CD14-positive monocyte (primary cell): ENCODE data around the gene CTSE. TPM values are rescaled to one million over a fixed set of nuclear protein-coding genes. Genes with fewer than 3 reads are reported as not detected.

Experiments
- DNase-seq, 3 donors: peaks; one replicate each; pipeline ENCODE4 v3.0.0-alpha.2; 2011 to 2022
- H2AFZ ChIP-seq: 2 replicates; pipeline ENCODE4 v1.6.0; 2012; ENCODE audit warnings: mild to moderate bottlenecking, low read depth, low read length, inconsistent platforms; ENCODE audit not compliant: insufficient read depth, poor library complexity, severe bottlenecking
- H3K27ac ChIP-seq, 2 donors: 1 replicate in 1 of 2; 2 replicates in 1 of 2; pipeline ENCODE4 v1.5.1; 2012 to 2013; ENCODE audit warnings: low read length in 2 of 2, control low read depth in 1 of 2, inconsistent platforms in 1 of 2, low read depth in 1 of 2, mild to moderate bottlenecking in 1 of 2
- H3K27me3 ChIP-seq, 2 donors: one replicate each; pipeline versions ENCODE4 v1.6.0 to v1.6.1; 2011 to 2013; ENCODE audit warnings: low read length in 2 of 2; ENCODE audit not compliant: control insufficient read depth in 2 of 2, insufficient read depth in 2 of 2
- H3K36me3 ChIP-seq, 2 donors: replicated peaks in 1 of 2; 1 replicate in 1 of 2; 2 replicates in 1 of 2; pipeline versions ENCODE4 v1.5.1 to v1.6.1; 2012 to 2013; ENCODE audit warnings: low read length in 2 of 2, control low read depth in 1 of 2, inconsistent platforms in 1 of 2, mild to moderate bottlenecking in 1 of 2; ENCODE audit not compliant: insufficient read depth in 2 of 2, control insufficient read depth in 1 of 2
- H3K4me1 ChIP-seq, 2 donors: 1 replicate in 1 of 2; 2 replicates in 1 of 2; pipeline versions ENCODE4 v1.5.1 to v1.6.1; 2012 to 2013; ENCODE audit warnings: low read length in 2 of 2, control low read depth in 1 of 2, inconsistent platforms in 1 of 2, mild to moderate bottlenecking in 1 of 2, moderate library complexity in 1 of 2; ENCODE audit not compliant: insufficient read depth in 2 of 2, control insufficient read depth in 1 of 2
- H3K4me2 ChIP-seq: replicated peaks from 2 replicates; pipeline ENCODE3; 2012; ENCODE audit warnings: low read length, moderate library complexity, mild to moderate bottlenecking; ENCODE audit not compliant: poor library complexity, severe bottlenecking; ENCODE audit errors: extremely low read depth
- H3K4me3 ChIP-seq, 3 experiments: fragments of 200-600 bp in 1 of 3; sonication (generic) in 1 of 3; replicated peaks in 1 of 3; 1 replicate in 2 of 3; 2 replicates in 1 of 3; pipeline ENCODE4 v1.5.1; 2011 to 2013; ENCODE audit warnings: low read length in 3 of 3, mild to moderate bottlenecking in 3 of 3, control low read depth in 2 of 3, low read depth in 2 of 3, inconsistent platforms in 1 of 3, moderate library complexity in 1 of 3
- H3K79me2 ChIP-seq: 2 replicates; pipeline ENCODE4 v1.6.0; 2012; ENCODE audit warnings: mild to moderate bottlenecking, control low read depth, inconsistent platforms, low read length, moderate library complexity; ENCODE audit not compliant: insufficient read depth
- H3K9ac ChIP-seq: 2 replicates; pipeline ENCODE4 v1.6.0; 2017; ENCODE audit warnings: low read length, mild to moderate bottlenecking; ENCODE audit not compliant: insufficient read depth, poor library complexity, severe bottlenecking
- H3K9me3 ChIP-seq, 2 donors: replicated peaks in 1 of 2; 1 replicate in 1 of 2; 2 replicates in 1 of 2; pipeline versions ENCODE4 v1.5.1 to v1.6.1; 2012 to 2013; ENCODE audit warnings: low read length in 2 of 2, control low read depth in 1 of 2; ENCODE audit not compliant: control insufficient read depth in 1 of 2, insufficient read depth in 1 of 2
- H4K20me1 ChIP-seq: 2 replicates; pipeline ENCODE4 v1.6.0; 2012; ENCODE audit warnings: mild to moderate bottlenecking, low read length, control low read depth, moderate library complexity; ENCODE audit not compliant: insufficient read depth
- H3K27ac Mint-ChIP-seq, 7 donors: one replicate each; pipeline ENCODE4 v1.8.0; 2020; ENCODE audit warnings: mild to moderate bottlenecking in 7 of 7, mixed read lengths in 7 of 7, moderate library complexity in 6 of 7, inconsistent platforms in 2 of 7
- H3K27me3 Mint-ChIP-seq, 3 donors: one replicate each; pipeline ENCODE4 v1.8.0; 2021 to 2022; ENCODE audit warnings: low read depth in 3 of 3, mild to moderate bottlenecking in 3 of 3, mixed read lengths in 3 of 3, moderate library complexity in 3 of 3, inconsistent platforms in 1 of 3
- H3K36me3 Mint-ChIP-seq, 2 donors: one replicate each; pipeline ENCODE4 v1.8.0; 2020; ENCODE audit warnings: mixed read lengths in 2 of 2, inconsistent platforms in 1 of 2, mild to moderate bottlenecking in 1 of 2
- H3K4me1 Mint-ChIP-seq: one replicate; pipeline ENCODE4 v1.8.0; 2020; ENCODE audit warnings: mild to moderate bottlenecking, mixed read lengths
- H3K4me3 Mint-ChIP-seq, 2 donors: one replicate each; pipeline ENCODE4 v1.8.0; 2020; ENCODE audit warnings: mild to moderate bottlenecking in 2 of 2, mixed read lengths in 2 of 2, moderate library complexity in 1 of 2
- H3K9me3 Mint-ChIP-seq, 7 donors: one replicate each; pipeline ENCODE4 v1.8.0; 2020 to 2022; ENCODE audit warnings: mixed read lengths in 7 of 7, mild to moderate bottlenecking in 6 of 7, moderate library complexity in 6 of 7, inconsistent platforms in 2 of 7
- WGBS: methylation state at CpG from one replicate; pipeline ENCODE4 v1.1.5; 2013; ENCODE audit warnings: missing lambda C conversion rate; ENCODE audit not compliant: insufficient coverage; 5-methylcytosine and 5-hydroxymethylcytosine counted together
- intact Hi-C, 2 donors: fragments of 100-400 bp; cut with micrococcal nuclease; formaldehyde crosslinking; loops; one replicate each; pipeline versions ENCODE4 v1.15.0 to v1.15.1; 2023
- polyA plus RNA-seq, 3 donors: library from polyadenylated mRNA; depleted of rRNA in 1 of 3; unstranded in 2 of 3; stranded (reverse) in 1 of 3; fragments of 300-500 nt in 2 of 3; fragments of >200 nt in 1 of 3; fragmentation: Illumina TruSeq in 2 of 3; gene quantifications; 1 replicate in 2 of 3; 2 replicates in 1 of 3; pipeline ENCODE4 v1.2.3, GENCODE V29; 2012 to 2021
- TF ChIP-seq, protein P1 (sequence below): fragments of 200-600 bp; IDR thresholded peaks from one replicate; pipeline ENCODE4 v1.8.0; 2022; ENCODE audit warnings: antibody characterized with exemption, mild to moderate bottlenecking

CTSE gene
- polyA plus RNA-seq, 3 donors, result not detected

DNA sequence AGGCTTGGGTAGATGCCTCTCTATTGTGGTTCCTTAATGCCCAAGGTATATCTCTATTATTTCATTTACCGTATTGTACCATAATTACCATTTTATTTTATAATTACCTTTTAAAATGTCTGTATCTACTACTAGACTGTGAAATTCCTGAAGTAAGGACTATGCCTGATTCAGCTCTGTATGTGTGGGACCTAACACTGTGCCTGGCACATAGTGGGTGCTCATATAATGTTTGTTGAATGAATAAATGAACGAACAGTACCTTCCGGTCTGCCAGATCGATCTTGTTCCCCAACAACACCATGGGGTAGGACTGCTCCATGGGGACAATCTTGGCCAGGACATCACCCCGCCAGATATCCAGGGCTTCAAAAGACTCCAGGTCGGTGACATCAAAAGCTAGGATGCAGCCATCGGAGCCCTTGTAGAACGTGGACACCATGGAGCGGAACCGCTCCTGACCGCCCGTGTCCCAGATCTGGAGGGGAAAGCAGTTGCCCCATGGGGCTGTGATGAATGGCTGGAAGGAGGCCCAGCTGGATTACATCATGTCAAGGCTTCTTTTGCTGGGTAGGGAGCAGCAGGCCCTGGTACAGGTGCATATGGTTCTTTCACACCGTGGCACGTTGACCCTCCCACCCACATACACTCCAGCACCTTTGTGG, 31.3 kb downstream of the CTSE start:
- TF ChIP-seq, protein P1, sequence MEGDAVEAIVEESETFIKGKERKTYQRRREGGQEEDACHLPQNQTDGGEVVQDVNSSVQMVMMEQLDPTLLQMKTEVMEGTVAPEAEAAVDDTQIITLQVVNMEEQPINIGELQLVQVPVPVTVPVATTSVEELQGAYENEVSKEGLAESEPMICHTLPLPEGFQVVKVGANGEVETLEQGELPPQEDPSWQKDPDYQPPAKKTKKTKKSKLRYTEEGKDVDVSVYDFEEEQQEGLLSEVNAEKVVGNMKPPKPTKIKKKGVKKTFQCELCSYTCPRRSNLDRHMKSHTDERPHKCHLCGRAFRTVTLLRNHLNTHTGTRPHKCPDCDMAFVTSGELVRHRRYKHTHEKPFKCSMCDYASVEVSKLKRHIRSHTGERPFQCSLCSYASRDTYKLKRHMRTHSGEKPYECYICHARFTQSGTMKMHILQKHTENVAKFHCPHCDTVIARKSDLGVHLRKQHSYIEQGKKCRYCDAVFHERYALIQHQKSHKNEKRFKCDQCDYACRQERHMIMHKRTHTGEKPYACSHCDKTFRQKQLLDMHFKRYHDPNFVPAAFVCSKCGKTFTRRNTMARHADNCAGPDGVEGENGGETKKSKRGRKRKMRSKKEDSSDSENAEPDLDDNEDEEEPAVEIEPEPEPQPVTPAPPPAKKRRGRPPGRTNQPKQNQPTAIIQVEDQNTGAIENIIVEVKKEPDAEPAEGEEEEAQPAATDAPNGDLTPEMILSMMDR, result no peak
- H3K4me1 Mint-ChIP-seq, result peaks cover 14% of the 10 kb centered on the region
- H3K27ac Mint-ChIP-seq, result no peak overlapping the region
- Histone ChIP-seq H3K27ac (no peak overlapping the region), H4K20me1 (no peaks in the 10 kb centered on the region), H2AFZ (no peak overlapping the region), H3K4me3 (no peak overlapping the region), H3K4me1 (no peaks in the 10 kb centered on the region), H3K27me3 (no peaks in the 10 kb centered on the region), H3K36me3 (no peaks in the 10 kb centered on the region), H3K79me2 (no peaks in the 10 kb centered on the region), H3K9me3 (peaks cover 0 to 4% of the 10 kb centered on the region in 2 donors), H3K4me2 (no peak overlapping the region), H3K9ac (no peak overlapping the region)
- intact Hi-C loops, result no loop called here
- no peak overlapping the region for H3K4me3 Mint-ChIP-seq
- DNase-seq, result no peak
- peaks cover 0 to 18% of the 10 kb centered on the region in 2 donors for H3K36me3 Mint-ChIP-seq
- H3K9me3 Mint-ChIP-seq, result peaks cover 4 to 11% (median 7%) of the 10 kb centered on the region in 7 donors
- peaks cover 0 to 6% (median 0%) of the 10 kb centered on the region in 3 donors for H3K27me3 Mint-ChIP-seq
- 98% methylated on average over 12 of the region's 14 CpGs for WGBS

DNA sequence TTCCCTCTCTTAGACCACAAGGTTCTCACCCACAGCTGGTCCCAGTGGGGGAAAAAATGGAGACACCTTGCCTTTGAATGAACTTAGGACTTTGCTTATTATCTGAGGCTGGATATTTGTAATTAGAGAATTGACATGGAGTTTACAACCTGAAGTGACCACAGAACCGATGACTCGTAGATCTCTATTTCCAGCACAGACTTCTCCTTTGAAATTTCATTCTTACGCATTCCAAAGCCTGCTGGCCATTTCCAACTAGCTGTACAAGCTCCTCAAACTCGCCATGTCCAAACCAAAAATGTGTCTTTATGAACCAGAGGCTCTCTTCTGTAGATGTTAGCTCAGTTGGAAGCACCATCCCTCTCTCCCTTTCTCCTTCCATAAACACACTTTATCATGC, 32.5 kb downstream of the CTSE start:
- Mint-ChIP-seq H3K36me3 (peaks cover 0 to 13% of the 10 kb centered on the region in 2 donors), H3K4me3 (no peak overlapping the region), H3K27me3 (peaks cover 0 to 3% (median 0%) of the 10 kb centered on the region in 3 donors), H3K9me3 (peaks cover 0 to 1% (median under 1%) of the 10 kb centered on the region in 7 donors), H3K27ac (no peak overlapping the region), H3K4me1 (peaks cover 12% of the 10 kb centered on the region)
- intact Hi-C loops, result no loop called here
- TF ChIP-seq, protein P1, result no peak
- Histone ChIP-seq H3K79me2 (no peaks in the 10 kb centered on the region), H4K20me1 (no peaks in the 10 kb centered on the region), H3K4me1 (no peaks in the 10 kb centered on the region), H2AFZ (no peak overlapping the region), H3K4me2 (no peak overlapping the region), H3K27me3 (no peaks in the 10 kb centered on the region), H3K27ac (no peak overlapping the region), H3K9ac (no peak overlapping the region), H3K9me3 (peaks cover 0 to under 1% of the 10 kb centered on the region in 2 donors), H3K36me3 (no peaks in the 10 kb centered on the region), H3K4me3 (no peak overlapping the region)
- DNase-seq, result no peak
- 58% methylated on average over 4 of the region's 4 CpGs for WGBS
